Measurements from ENCODE around the gene SGCD.

SGCD gene

GRCh38 chr5:156762771-156763170 is 435.8 kb downstream of the SGCD start:
- no peak for DNase-seq (ENCODE audit: low read depth, low spot score)
- in situ Hi-C loops (cut with HindIII; ENCODE audit: low sequenced_read_pairs), result no loop called here
- no peak overlapping the region for H3K4me3 ChIP-seq (ENCODE audit: low read depth, low read length)
- TF ChIP-seq CTCF (IDR thresholded peaks at IDR 0.05; ENCODE audit: low read depth, low read length), result no peak

GRCh38 chr5:156764176-156764971 is 437.4 kb downstream of the SGCD start:
- no peak for TF ChIP-seq CTCF (IDR thresholded peaks at IDR 0.05; ENCODE audit: low read depth, low read length)
- in situ Hi-C loops (cut with HindIII; ENCODE audit: low sequenced_read_pairs), result no loop called here
- DNase-seq (ENCODE audit: low read depth, low spot score), result no peak

DNA sequence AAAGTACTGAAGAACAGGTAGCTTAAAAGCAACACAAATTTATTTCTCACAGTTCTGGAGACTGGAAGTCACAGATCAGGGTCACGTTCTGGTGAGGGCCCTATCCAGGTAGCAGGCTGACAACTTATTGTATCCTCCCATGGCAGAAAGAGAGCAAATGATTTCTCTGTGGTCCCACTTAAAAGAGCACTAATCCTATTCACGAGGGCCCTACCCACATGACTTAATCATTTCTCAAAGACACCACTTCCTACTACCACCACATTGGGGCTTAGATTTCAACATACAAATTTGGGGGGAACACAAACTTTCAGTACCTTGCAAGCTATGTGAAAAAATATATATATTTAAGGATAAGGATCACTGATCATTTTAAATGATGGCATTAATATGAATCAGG is 447.3 kb downstream of the SGCD start:
- in situ Hi-C loops (cut with HindIII; ENCODE audit: low sequenced_read_pairs), result no loop called here
- no peak for TF ChIP-seq CTCF (IDR thresholded peaks at IDR 0.05; ENCODE audit: low read depth, low read length)
- no peak for DNase-seq (ENCODE audit: low read depth, low spot score)
- no peak overlapping the region for H3K4me3 ChIP-seq (ENCODE audit: low read depth, low read length)

More at GRCh38 chr5:156764176-156764971, 437.4 kb downstream of the SGCD start:
- H3K4me3 ChIP-seq (ENCODE audit: low read depth, low read length), result no peak overlapping the region

DNA sequence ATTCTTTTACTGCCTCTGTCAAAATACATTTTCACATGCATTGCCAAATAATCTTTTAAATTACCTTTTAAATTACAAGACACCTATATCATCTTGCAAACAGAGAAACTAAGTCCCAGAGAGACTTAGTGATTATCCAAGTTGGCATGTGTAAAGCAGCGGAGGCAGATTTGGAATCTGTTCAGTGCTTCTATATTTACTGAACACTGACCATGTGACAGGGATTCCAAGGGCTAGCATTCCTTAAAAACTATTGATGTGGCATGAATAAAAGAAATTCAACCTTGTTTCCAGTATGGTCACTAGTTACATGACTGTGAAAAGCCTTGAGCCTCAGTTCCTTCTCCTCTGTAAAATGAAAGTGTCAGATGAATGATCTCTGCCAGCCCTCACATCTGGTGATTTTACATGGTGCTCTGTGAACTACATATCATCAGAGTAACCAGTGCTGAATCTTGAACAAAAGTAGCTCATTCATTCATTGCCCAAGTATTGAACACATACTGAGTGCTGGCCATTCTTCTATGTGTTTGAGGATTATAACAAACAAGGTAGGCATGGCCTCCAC is 451.3 kb downstream of the SGCD start:
- no peak for DNase-seq (ENCODE audit: low read depth, low spot score)
- no peak for TF ChIP-seq CTCF (IDR thresholded peaks at IDR 0.05; ENCODE audit: low read depth, low read length)
- no peak overlapping the region for H3K4me3 ChIP-seq (ENCODE audit: low read depth, low read length)
- in situ Hi-C loops (cut with HindIII; ENCODE audit: low sequenced_read_pairs), result no loop called here

GRCh38 chr5:156778752-156779151 is 451.8 kb downstream of the SGCD start:
- no peak for DNase-seq (ENCODE audit: low read depth, low spot score)
- TF ChIP-seq CTCF (IDR thresholded peaks at IDR 0.05; ENCODE audit: low read depth, low read length), result no peak
- no peak overlapping the region for H3K4me3 ChIP-seq (ENCODE audit: low read depth, low read length)
- in situ Hi-C loops (cut with HindIII; ENCODE audit: low sequenced_read_pairs), result no loop called here

- TF ChIP-seq CTCF (IDR thresholded peaks at IDR 0.05; ENCODE audit: low read depth, low read length), result no peak
- no peak overlapping the region for H3K4me3 ChIP-seq (ENCODE audit: low read depth, low read length)
- DNase-seq (ENCODE audit: low read depth, low spot score), result no peak
- in situ Hi-C loops (cut with HindIII; ENCODE audit: low sequenced_read_pairs), result no loop called here
Observed at GRCh38 chr5:156779436-156779835, 452.5 kb downstream of the SGCD start.

Measured in astrocyte of the spinal cord (primary cell).